Fibroblast of lung (primary cell): ENCODE results near the gene TAAR8.

Experiments
- EZH2 ChIP-seq: IDR thresholded peaks from 2 replicates; pipeline ENCODE4 v1.5.1; 2012; ENCODE audit warnings: low read length, control low read depth, mild to moderate bottlenecking; ENCODE audit errors: missing control alignments
- TF ChIP-seq, protein P1 (sequence below), 2 donors: IDR thresholded peaks in 1 of 2; conservative IDR thresholded peaks in 1 of 2; 1 replicate in 1 of 2; 2 replicates in 1 of 2; pipeline ENCODE4 v1.5.1; 2011 to 2012; ENCODE audit warnings: low read length in 2 of 2, control low read depth in 1 of 2, inconsistent platforms in 1 of 2, low read depth in 1 of 2, mild to moderate bottlenecking in 1 of 2

GRCh38 chr6:132590362-132590761, 37.9 kb downstream of the TAAR8 start:
- TF ChIP-seq, protein P1, sequence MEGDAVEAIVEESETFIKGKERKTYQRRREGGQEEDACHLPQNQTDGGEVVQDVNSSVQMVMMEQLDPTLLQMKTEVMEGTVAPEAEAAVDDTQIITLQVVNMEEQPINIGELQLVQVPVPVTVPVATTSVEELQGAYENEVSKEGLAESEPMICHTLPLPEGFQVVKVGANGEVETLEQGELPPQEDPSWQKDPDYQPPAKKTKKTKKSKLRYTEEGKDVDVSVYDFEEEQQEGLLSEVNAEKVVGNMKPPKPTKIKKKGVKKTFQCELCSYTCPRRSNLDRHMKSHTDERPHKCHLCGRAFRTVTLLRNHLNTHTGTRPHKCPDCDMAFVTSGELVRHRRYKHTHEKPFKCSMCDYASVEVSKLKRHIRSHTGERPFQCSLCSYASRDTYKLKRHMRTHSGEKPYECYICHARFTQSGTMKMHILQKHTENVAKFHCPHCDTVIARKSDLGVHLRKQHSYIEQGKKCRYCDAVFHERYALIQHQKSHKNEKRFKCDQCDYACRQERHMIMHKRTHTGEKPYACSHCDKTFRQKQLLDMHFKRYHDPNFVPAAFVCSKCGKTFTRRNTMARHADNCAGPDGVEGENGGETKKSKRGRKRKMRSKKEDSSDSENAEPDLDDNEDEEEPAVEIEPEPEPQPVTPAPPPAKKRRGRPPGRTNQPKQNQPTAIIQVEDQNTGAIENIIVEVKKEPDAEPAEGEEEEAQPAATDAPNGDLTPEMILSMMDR (conservative IDR thresholded peaks at IDR 0.05 in 1 of 2, IDR thresholded peaks at IDR 0.05 in 1 of 2; ENCODE audit: low read depth in 1 of 2, low read length in 2 of 2), result no peak
- no peak for TF ChIP-seq EZH2
